ENCODE results near the gene CEP126. TPM values are rescaled to one million over a fixed set of nuclear protein-coding genes. Genes with fewer than 3 reads are reported as not detected.
A peak's percentile ranks its signal among the peaks of the same experiment; 100 is the strongest.

CEP126 gene
- total RNA-seq, 1 donor from 2014 or later, result 2.2 TPM

- no peaks in the 10 kb centered on the region for H3K79me2 ChIP-seq (ENCODE audit: low read depth)
- Mint-ChIP-seq H3K27me3 (ENCODE audit: insufficient read depth, low read depth) (peaks cover 5% of the 10 kb centered on the region), H3K9me3 (no peaks in the 10 kb centered on the region), H3K36me3 (no peaks in the 10 kb centered on the region), H3K27ac (no peak overlapping the region), H3K4me1 (no peaks in the 10 kb centered on the region), H3K4me3 (no peak overlapping the region)
- no peak for TF ChIP-seq EZH2phosphoT487 (IDR thresholded peaks at IDR 0.05)
- no peak for TF ChIP-seq EZH2 (IDR thresholded peaks at IDR 0.05)
- no peak for TF ChIP-seq CTCF (IDR thresholded peaks at IDR 0.05)
- DNase-seq (ENCODE audit: low spot score), result no peak
- no peak overlapping the region for H3K27ac ChIP-seq
- H3K9me3 ChIP-seq (ENCODE audit: low read depth), result no peaks in the 10 kb centered on the region
- no peaks in the 10 kb centered on the region for H3K27me3 ChIP-seq
- no peak overlapping the region for H3K4me2 ChIP-seq
- H3F3A ChIP-seq (ENCODE audit: low read depth), result no peaks in the 10 kb centered on the region
- no peaks in the 10 kb centered on the region for H4K20me1 ChIP-seq (ENCODE audit: low read depth)
- H3K4me3 ChIP-seq, result no peak overlapping the region
- no peak overlapping the region for H2AFZ ChIP-seq (replicated peaks)
- no peaks in the 10 kb centered on the region for H3K36me3 ChIP-seq
- H3K4me1 ChIP-seq, result peaks cover 6% of the 10 kb centered on the region
- no peak overlapping the region for H3K9ac ChIP-seq
Measured at GRCh38 chr11:101909087-101909486, 5.7 kb upstream of the CEP126 start.

- Histone ChIP-seq H3K79me2 (ENCODE audit: low read depth) (no peaks in the 10 kb centered on the region), H3K9ac (no peak overlapping the region), H3K36me3 (no peaks in the 10 kb centered on the region), H3K9me3 (ENCODE audit: low read depth) (no peaks in the 10 kb centered on the region), H3K4me3 (no peak overlapping the region), H4K20me1 (ENCODE audit: low read depth) (no peaks in the 10 kb centered on the region), H3F3A (ENCODE audit: low read depth) (peaks cover 15% of the 10 kb centered on the region), H3K27ac (no peak overlapping the region), H2AFZ (replicated peaks) (no peak overlapping the region), H3K27me3 (no peaks in the 10 kb centered on the region), H3K4me2 (no peak overlapping the region), H3K4me1 (peaks cover 19% of the 10 kb centered on the region)
- Mint-ChIP-seq H3K36me3 (no peaks in the 10 kb centered on the region), H3K27ac (no peak overlapping the region), H3K9me3 (no peaks in the 10 kb centered on the region), H3K4me1 (peaks cover 18% of the 10 kb centered on the region), H3K27me3 (ENCODE audit: insufficient read depth, low read depth) (peaks cover 5% of the 10 kb centered on the region), H3K4me3 (no peak overlapping the region)
- DNase-seq (ENCODE audit: low spot score), result no peak
- no peak for TF ChIP-seq EZH2 (IDR thresholded peaks at IDR 0.05)
- TF ChIP-seq EZH2phosphoT487 (IDR thresholded peaks at IDR 0.05), result no peak
- no peak for TF ChIP-seq CTCF (IDR thresholded peaks at IDR 0.05)
Measured at GRCh38 chr11:101912823-101913284, 2.0 kb upstream of the CEP126 start.

- Histone ChIP-seq H3K79me2 (ENCODE audit: low read depth) (no peaks in the 10 kb centered on the region), H3K4me3 (no peak overlapping the region), H3K4me1 (peaks cover 19% of the 10 kb centered on the region), H3K9me3 (ENCODE audit: low read depth) (no peaks in the 10 kb centered on the region), H2AFZ (replicated peaks) (no peak overlapping the region), H3K36me3 (no peaks in the 10 kb centered on the region), H3K27me3 (no peaks in the 10 kb centered on the region), H3K9ac (no peak overlapping the region), H4K20me1 (ENCODE audit: low read depth) (no peaks in the 10 kb centered on the region), H3F3A (ENCODE audit: low read depth) (peaks cover 15% of the 10 kb centered on the region), H3K4me2 (no peak overlapping the region), H3K27ac (no peak overlapping the region)
- Mint-ChIP-seq H3K4me3 (peak overlapping the region; percentile 94), H3K4me1 (peaks cover 18% of the 10 kb centered on the region), H3K36me3 (no peaks in the 10 kb centered on the region), H3K27ac (no peak overlapping the region), H3K27me3 (ENCODE audit: insufficient read depth, low read depth) (peaks cover 5% of the 10 kb centered on the region), H3K9me3 (no peaks in the 10 kb centered on the region)
- no peak for TF ChIP-seq EZH2 (IDR thresholded peaks at IDR 0.05)
- TF ChIP-seq CTCF (IDR thresholded peaks at IDR 0.05), result no peak
- no peak for TF ChIP-seq EZH2phosphoT487 (IDR thresholded peaks at IDR 0.05)
- no peak for DNase-seq (ENCODE audit: low spot score)
Measured at GRCh38 chr11:101913656-101914055, 1.2 kb upstream of the CEP126 start.

Data from neural progenitor cell (in vitro differentiated cells).